OCI-LY1 (cell line): Measurements from ENCODE around the gene S100A4.

Source experiments
- CTCF ChIP-seq: fragments of 200-600 bp; sonication (generic), shearing (Covaris generic); IDR thresholded peaks from 2 replicates; pipeline ENCODE4 v1.5.1; 2017; ENCODE audit warnings: mild to moderate bottlenecking, antibody characterized with exemption, low read length, moderate library complexity, mixed read lengths
- EZH2 ChIP-seq: fragments of 200-600 bp; sonication (generic), shearing (Covaris generic); IDR thresholded peaks from 2 replicates; pipeline ENCODE4 v1.8.0; 2017; ENCODE audit warnings: borderline replicate concordance, mixed run types, mild to moderate bottlenecking, antibody characterized with exemption, low read length, moderate library complexity, mixed read lengths

DNA sequence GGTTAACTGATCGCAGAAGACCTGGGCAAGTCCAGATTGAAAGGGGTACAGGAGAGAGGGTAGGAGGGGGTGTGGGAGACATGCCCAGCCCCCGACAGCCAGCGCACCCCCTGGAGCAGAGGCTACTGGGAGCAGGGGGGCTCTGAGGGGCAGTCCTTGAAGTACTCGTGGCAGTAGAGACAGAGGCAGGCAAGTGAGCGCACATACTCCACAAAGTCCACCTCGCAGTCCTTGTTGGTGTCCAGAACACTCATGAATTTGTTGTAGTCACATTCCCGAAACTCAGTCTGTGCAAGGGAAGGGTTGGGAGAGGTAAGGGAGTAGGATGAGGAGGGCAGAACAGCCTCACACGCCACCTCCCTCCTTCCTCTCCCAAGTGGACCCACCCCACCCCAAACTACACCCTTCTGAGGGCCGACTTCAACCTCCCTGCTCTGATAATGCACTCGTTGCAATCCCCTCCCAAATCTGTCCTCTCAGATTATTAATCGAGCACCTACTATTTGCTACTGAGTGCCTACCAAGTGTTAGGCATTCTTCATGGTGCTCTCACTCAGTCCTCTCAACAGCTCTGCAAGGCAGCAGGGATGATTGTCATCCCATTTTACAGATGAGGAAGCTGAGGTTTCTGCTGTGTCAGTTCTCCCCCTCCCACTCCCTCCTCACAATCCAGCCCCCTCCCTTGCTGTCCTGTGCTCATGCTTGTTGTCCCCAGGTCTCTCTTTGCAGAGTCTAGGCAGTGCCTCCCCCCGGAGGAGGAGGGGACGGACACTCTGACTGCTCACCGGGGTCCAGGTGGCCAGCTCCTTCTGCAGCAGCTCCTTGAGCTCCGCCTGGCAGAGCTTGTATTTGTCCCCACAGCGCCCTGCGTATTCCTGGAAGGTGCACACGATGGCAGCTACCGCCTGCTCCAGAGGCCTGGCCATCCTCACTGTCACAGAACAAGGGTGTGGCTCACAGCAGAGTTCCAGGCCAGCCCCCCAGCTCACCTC, 2.2 kb upstream of the S100A4 start:
- TF ChIP-seq CTCF (no peak), EZH2 (no peak)
